Measurements from ENCODE around the gene AMBRA1.
A peak's percentile ranks its signal among the peaks of the same experiment; 100 is the strongest.

AMBRA1 gene

DNA sequence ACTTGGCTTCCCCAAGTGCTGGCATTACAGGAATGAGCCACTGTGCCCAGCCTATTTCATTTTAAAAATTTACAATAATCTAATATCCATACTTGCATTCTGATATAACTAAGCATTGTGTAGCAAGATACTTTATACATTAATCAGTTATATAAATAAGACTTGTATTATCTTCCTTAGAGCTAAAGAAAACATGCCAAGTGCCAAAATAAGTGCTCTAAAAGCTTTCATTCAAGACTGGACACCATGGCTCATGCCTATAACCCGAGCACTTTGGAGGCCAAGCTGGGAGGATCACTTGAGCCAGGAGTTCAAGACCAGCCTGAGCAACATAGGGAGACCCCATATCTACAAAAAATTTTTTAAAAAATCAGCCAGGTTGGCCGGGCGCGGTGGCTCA lies 123.9 kb downstream of the AMBRA1 start:
- Mint-ChIP-seq H3K4me3 (no peak overlapping the region), H3K9me3 (no peaks in the 10 kb centered on the region), H3K36me3 (peaks cover 9% of the 10 kb centered on the region), H3K27ac (no peak overlapping the region), H3K27me3 (no peaks in the 10 kb centered on the region), H3K4me1 (peaks cover 31% of the 10 kb centered on the region)

DNA sequence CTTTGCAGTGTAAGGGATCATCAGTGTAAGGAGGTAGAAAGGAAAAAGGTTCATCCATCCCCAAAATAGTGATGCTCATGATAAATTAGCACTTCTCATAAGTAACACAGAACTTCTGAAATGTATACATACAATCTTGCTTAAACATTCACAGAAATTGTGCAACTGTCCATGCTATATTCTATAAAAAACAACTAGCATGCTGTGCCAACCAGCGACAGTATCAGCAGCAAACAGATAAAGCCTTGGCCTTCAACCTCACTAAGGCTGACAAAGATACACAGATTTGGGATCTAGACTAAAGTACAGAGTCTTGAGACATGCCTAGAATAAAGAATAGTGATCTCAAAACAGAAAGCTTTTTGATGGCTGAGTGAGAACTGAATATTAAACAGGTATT lies 128.1 kb downstream of the AMBRA1 start:
- no peaks in the 10 kb centered on the region for H3K9me3 Mint-ChIP-seq
- H3K27ac Mint-ChIP-seq = no peak overlapping the region
- no peak overlapping the region for H3K4me3 Mint-ChIP-seq
- peaks cover 26% of the 10 kb centered on the region for H3K4me1 Mint-ChIP-seq
- H3K27me3 Mint-ChIP-seq = no peaks in the 10 kb centered on the region
- peaks cover 13% of the 10 kb centered on the region for H3K36me3 Mint-ChIP-seq

DNA sequence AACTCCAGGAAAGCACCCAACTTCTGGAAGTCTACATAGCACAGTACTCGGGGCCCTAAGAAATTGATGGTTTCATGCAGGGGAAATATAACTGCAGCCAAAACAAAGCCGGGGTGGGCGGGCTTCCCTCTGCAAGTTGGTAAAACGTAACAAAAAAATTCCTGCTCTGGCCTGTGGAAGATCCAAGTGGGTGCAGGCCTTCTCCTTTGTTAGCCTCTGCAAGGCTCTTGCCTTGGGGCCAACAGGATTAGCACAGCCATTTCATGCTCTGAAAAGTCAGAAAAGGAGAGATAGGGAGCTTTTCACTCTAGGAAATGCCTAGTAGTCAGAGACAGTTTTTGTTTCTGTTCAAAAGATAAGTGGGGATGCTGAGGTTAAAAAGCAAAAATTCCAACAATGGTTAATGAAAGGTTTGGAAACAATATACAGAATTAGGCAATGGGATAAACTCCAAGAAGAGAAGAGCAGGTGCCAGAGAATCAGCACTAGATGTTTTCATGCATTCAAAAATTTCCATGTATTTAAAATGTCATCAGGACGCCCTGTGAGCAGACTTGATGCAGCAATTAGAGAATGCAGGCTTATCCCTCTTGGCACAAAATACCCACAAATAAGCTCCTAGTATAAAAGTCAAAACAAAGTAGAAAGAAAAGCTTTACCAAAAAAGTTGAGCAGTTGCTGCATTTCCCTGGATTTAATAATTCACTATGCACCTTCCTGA lies 130.0 kb downstream of the AMBRA1 start:
- H3K4me3 Mint-ChIP-seq = no peak overlapping the region
- peaks cover 13% of the 10 kb centered on the region for H3K36me3 Mint-ChIP-seq
- peak overlapping the region; percentile 63 for H3K27ac Mint-ChIP-seq
- H3K9me3 Mint-ChIP-seq = no peaks in the 10 kb centered on the region
- H3K27me3 Mint-ChIP-seq = no peaks in the 10 kb centered on the region
- H3K4me1 Mint-ChIP-seq = peaks cover 26% of the 10 kb centered on the region

DNA sequence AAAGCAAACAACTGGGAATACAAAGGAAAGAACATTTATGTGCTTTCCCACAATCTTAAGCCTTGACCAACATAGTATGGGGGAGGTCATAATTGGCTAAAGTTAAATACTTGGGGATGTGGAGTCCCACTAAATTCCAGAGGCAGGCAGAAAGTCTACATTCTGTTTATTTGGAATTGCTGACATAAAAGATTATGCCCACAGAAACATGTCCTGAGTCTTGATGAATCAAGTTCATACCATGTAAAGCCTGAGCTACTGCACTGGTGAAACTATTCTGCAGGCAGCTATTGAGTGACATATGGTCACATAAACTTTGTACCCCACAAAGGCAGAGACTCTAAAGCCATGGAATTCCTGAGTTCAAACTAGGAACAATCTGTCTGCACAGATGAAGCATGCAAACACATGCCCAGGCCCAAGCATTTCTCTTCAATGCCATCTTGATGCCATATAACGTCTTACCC lies 132.3 kb downstream of the AMBRA1 start:
- no peaks in the 10 kb centered on the region for H3K27me3 Mint-ChIP-seq
- H3K9me3 Mint-ChIP-seq = no peaks in the 10 kb centered on the region
- peaks cover 31% of the 10 kb centered on the region for H3K4me1 Mint-ChIP-seq
- no peak overlapping the region for H3K4me3 Mint-ChIP-seq
- no peak overlapping the region for H3K27ac Mint-ChIP-seq
- H3K36me3 Mint-ChIP-seq = peaks cover 8% of the 10 kb centered on the region

DNA sequence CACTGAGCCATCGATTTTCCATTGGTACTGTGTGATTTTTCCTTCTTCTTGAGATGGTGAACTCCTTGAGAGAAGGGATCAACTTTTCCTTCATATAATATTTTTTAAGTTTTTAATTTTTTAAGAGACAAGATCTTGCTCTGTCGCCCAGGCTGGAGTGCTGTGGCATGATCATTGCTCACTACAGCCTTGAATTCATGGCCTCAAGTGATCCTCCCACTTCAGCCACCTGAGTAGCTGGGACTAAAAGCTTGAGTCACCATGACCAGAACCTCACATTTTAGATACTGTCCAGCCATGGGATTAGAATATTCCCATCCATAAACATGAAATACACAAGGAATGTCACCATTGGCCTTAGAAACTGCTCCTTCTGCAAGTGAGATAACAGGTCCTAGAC lies 135.3 kb downstream of the AMBRA1 start:
- H3K4me3 Mint-ChIP-seq = no peak overlapping the region
- peaks cover 31% of the 10 kb centered on the region for H3K4me1 Mint-ChIP-seq
- peaks cover 9% of the 10 kb centered on the region for H3K36me3 Mint-ChIP-seq
- H3K9me3 Mint-ChIP-seq = no peaks in the 10 kb centered on the region
- no peak overlapping the region for H3K27ac Mint-ChIP-seq
- no peaks in the 10 kb centered on the region for H3K27me3 Mint-ChIP-seq

DNA sequence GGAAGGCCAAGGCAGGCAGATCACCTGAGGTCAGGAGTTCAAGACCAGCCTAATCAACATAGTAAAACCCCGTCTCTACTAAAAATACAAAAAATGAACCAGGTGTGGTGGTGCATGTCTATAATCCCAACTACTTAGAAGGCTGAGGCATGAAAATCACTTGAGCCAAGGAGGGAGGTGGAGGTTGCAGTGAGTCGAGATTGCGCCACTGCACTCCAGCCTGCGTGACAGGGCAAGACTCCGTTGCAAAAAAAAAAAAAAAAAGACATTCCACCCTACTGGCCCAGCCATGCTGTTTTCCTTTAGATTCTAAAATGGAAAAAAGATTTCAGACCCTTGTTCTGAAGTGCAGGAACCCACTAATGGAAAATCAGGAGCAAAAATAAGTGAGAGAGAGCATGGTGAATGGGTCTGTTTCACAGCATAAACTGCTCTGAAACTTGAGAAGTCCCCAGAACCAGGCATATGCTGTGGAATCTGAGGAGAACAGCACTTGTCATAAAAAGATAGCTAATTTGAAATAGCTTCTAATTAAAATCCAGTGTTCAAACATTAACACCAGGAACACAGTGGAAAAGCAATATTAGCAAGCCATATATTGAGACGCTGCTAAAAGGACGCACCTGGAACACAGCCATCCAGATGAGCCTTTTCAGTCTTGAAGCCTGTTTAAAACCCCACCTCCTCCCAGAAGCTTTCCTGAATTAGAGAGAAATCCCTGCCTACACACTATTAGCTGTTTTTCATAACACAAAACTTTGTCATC lies 136.0 kb downstream of the AMBRA1 start:
- Mint-ChIP-seq H3K9me3 (no peaks in the 10 kb centered on the region), H3K27ac (no peak overlapping the region), H3K4me1 (peaks cover 31% of the 10 kb centered on the region)

DNA sequence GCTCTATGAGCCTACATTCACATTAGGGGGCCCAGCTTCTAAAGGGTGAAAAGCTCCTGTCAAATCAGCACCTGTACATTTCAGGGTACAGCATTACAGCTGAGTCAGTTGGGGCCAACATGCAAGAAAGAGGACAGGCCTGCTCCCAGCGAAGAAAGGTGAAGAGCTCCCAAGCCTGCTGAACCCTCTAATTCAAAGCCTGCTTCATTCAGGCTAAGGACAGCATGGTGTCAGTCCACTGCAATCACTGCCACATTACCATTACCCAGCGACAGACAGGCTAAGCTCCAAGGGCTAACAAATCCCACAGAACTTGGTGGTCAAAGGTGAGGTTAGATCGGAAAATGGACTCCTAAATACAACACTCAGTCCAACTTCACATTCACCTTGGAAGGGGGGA lies 136.8 kb downstream of the AMBRA1 start:
- Mint-ChIP-seq H3K4me3 (no peak overlapping the region), H3K4me1 (peaks cover 30% of the 10 kb centered on the region), H3K9me3 (no peaks in the 10 kb centered on the region), H3K36me3 (peaks cover 9% of the 10 kb centered on the region), H3K27ac (no peak overlapping the region), H3K27me3 (no peaks in the 10 kb centered on the region)

More for the DNA sequence above, 136.0 kb downstream of the AMBRA1 start:
- Mint-ChIP-seq H3K36me3 (peaks cover 12% of the 10 kb centered on the region), H3K4me3 (no peak overlapping the region), H3K27me3 (no peaks in the 10 kb centered on the region)

DNA sequence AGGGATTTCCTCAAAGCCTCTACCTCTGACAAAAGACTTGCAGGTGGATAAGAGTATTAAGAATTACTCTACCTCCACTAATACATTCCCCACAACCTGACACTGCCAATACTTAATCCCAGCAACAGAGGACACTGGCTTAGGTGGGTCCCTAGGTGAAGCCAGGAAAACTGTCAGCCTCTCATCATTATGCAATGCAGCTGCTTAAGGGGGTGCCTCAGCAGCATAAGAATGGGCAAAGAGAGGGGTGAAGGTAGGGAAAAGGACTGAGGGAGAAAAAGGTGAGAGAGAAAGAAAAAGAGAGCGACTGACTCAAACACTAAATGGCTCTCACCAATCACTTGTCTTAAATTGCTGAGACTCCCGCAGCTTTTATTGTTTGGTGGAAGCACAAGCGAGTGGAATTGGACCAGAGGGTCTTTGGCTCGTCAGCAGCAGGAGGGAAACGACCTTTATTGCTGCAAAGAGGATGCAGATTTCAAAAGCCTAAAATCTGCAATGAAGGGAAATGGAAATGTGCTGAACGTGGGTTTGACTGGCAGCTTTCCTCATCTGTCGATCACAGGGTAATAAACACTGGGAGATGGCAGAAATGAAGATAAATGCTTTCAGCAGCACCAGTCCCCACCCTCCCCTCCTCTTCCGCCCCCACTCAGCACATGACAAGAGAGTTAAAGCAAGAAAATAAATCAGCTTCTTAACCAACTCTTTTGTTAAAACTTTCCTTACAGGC lies 137.4 kb downstream of the AMBRA1 start:
- Mint-ChIP-seq H3K27ac (no peak overlapping the region), H3K4me1 (peaks cover 34% of the 10 kb centered on the region), H3K4me3 (no peak overlapping the region)

DNA sequence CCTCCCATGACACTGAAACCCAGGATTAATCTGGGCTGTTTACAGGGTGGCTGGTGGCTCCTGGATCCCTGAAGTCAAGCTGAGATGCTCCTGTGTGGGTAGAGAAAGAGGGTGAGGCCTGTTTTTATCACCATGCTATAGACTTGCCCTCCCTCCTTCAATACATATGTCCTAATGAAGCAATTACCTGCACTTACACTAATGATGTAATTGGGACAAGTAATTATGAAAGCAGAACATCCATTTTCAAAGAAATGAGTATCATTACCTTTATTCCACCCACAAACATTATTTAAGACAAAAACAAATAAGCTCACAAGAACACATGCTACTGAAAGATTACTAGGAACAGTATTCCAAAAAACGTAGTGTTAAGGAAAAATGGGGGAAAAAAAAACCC lies 138.0 kb downstream of the AMBRA1 start:
- Mint-ChIP-seq H3K36me3 (peaks cover 8% of the 10 kb centered on the region), H3K27me3 (no peaks in the 10 kb centered on the region), H3K27ac (no peak overlapping the region), H3K4me3 (no peak overlapping the region), H3K9me3 (no peaks in the 10 kb centered on the region), H3K4me1 (peaks cover 33% of the 10 kb centered on the region)

More for the DNA sequence above, 137.4 kb downstream of the AMBRA1 start:
- Mint-ChIP-seq H3K27me3 (no peaks in the 10 kb centered on the region), H3K9me3 (no peaks in the 10 kb centered on the region), H3K36me3 (peaks cover 8% of the 10 kb centered on the region)

DNA sequence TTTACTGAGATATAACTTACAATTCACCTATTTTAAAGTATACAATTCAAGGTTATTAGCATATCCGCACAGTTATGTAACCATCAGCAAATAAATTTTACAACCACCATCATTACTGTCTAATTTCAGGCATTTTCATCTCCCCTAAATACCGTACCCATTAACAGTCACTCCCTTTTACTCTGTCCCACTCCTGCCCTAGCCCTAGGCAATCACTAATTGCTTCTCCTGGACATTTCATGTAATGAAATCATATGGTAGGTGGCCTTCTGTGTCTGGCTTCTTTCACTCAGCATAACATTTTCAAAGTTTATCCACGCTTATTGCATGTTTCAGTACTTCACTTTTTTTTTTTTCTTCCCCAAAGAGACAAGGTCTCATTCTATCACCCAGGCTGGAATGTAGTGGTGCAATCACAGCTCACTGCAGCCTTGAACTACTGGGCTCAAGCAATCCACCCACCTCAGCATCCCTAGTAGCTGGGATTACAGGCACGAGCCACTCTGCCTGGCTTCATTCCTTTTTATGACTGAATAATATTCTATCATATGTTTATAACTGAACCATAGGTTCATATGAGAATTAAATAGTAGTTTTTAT lies 140.8 kb downstream of the AMBRA1 start:
- H3K36me3 Mint-ChIP-seq = peaks cover 10% of the 10 kb centered on the region
- H3K4me3 Mint-ChIP-seq = no peak overlapping the region

DNA sequence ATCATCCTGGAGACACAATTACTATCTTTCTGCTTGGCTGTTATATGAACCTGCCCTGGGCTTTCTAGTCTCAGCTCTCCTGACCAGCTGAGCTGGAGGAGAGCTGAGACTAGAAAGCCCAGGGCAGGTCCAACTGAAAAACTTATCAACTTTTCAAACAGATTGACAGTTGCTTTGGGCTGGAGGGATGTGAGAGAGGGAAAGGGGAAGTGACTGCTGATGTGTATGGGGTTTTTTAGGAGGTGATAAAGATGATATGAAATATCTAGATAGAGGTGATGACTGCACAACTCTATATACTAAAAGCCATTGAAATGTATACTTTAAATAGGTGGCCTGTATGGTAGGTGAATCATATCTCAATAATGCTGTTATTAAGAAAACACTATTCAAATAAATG lies 142.1 kb downstream of the AMBRA1 start:
- H3K27me3 Mint-ChIP-seq = no peaks in the 10 kb centered on the region
- no peak overlapping the region for H3K4me3 Mint-ChIP-seq
- H3K36me3 Mint-ChIP-seq = peaks cover 10% of the 10 kb centered on the region
- H3K4me1 Mint-ChIP-seq = peaks cover 46% of the 10 kb centered on the region
- no peak overlapping the region for H3K27ac Mint-ChIP-seq
- H3K9me3 Mint-ChIP-seq = no peaks in the 10 kb centered on the region

More for the DNA sequence above, 140.8 kb downstream of the AMBRA1 start:
- Mint-ChIP-seq H3K4me1 (peaks cover 51% of the 10 kb centered on the region), H3K27ac (no peak overlapping the region), H3K27me3 (no peaks in the 10 kb centered on the region), H3K9me3 (no peaks in the 10 kb centered on the region)

DNA sequence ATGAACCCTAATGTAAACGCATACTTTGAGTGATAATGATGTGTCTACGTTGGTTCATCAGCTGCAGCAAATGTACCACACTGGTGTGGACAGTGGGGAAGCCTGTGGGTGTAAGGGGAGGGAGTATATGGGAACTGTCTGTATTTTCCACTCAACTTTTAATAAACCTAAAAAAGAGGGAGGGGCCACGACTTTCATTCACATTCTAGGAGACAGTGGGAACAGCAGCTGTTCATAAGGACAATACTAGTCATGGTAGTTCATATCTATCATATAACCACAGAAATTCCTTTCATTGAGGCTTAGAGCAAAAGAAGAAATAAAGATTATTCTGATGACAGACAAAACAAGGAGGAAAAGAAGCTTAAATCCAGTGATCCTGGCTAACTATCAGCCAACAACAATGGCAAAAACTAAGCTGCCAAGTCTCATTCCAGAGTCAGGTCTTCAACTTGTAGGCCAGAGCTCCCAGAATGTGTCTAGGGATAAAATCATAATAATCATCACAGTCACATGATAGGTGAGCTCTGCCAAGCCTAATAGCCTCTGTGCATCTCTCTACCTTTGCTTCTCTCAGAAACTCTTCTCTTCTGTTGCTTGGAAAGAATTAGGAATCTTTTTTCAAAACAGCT lies 142.9 kb downstream of the AMBRA1 start:
- H3K4me1 Mint-ChIP-seq = peaks cover 42% of the 10 kb centered on the region
- no peaks in the 10 kb centered on the region for H3K27me3 Mint-ChIP-seq

DNA sequence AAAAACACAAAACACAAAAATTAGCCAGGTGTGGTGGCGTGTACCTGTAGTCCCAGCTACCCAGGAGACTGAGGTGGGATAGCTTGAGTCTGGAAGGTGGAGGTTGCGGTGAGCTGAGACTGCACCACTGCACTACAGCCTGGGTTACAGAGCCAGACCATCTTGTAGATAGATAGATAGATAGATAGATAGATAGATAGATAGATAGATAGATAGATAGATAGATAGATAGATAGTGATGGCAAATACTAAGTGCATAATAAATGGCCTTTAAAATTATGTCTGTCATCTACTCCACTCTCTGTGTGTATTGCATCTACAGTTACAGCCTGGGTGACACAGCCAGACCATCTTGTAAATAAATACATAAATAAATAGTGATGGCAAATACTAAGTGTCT lies 146.3 kb downstream of the AMBRA1 start:
- Mint-ChIP-seq H3K9me3 (no peaks in the 10 kb centered on the region), H3K4me3 (no peak overlapping the region), H3K27ac (no peak overlapping the region), H3K27me3 (no peaks in the 10 kb centered on the region), H3K4me1 (peaks cover 30% of the 10 kb centered on the region), H3K36me3 (peaks cover 5% of the 10 kb centered on the region)

More for the DNA sequence above, 142.9 kb downstream of the AMBRA1 start:
- peaks cover 10% of the 10 kb centered on the region for H3K36me3 Mint-ChIP-seq
- H3K9me3 Mint-ChIP-seq = no peaks in the 10 kb centered on the region
- no peak overlapping the region for H3K4me3 Mint-ChIP-seq
- H3K27ac Mint-ChIP-seq = no peak overlapping the region

DNA sequence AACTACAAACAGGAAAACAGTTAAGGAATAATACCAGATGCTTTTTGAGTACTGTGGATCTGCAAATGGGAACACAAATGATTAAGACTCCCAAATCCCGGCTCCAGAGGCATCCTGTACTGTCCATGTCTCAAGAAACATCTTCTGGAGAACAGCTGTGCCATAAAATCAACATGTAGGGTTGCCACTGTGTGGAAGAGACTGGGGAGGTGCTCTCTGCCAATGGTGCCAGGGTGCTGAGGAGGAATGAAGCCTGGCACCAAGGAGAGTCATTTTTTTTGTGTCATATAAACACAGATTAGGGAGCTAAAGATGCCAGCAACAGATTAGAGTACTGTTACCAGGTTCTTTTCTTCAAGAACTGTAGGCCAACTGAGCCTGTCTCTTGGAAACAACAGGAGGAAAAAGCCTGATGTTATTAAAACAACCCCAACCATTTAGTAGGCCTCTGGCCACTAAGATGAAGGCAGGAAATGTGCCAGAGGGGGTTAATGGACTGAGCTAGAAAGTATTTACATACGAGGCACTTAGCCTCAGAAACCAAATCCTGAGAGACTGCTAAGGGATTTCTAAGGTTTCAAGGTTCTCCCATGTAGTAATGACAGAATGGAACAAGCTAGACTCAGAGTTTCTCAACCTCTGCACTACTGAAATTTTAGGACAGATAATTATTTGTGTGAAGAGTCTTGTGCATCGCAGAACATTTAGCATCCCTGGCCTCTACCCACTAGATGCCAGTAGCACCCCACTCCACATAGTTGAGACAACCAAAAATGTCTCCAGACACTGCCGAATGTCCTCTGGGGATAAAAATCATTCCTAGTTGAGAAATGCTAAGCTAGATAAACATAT lies 147.7 kb downstream of the AMBRA1 start:
- Mint-ChIP-seq H3K36me3 (peaks cover 7% of the 10 kb centered on the region), H3K4me1 (peaks cover 18% of the 10 kb centered on the region), H3K27me3 (no peaks in the 10 kb centered on the region), H3K27ac (no peak overlapping the region), H3K4me3 (no peak overlapping the region), H3K9me3 (no peaks in the 10 kb centered on the region)

Measured in activated naive CD4-positive, alpha-beta T cell treated with anti-CD3 and anti-CD28 coated beads, Interleukin-2, amount 50 U/mL, for 24 hours (primary cell).